Measurements from ENCODE around the gene TUBB4B. TPM values are rescaled to one million over a fixed set of nuclear protein-coding genes. Genes with fewer than 3 reads are reported as not detected.

The TUBB4B gene
- total RNA-seq, 1 donor from 2014 or later = 191 TPM

DNA sequence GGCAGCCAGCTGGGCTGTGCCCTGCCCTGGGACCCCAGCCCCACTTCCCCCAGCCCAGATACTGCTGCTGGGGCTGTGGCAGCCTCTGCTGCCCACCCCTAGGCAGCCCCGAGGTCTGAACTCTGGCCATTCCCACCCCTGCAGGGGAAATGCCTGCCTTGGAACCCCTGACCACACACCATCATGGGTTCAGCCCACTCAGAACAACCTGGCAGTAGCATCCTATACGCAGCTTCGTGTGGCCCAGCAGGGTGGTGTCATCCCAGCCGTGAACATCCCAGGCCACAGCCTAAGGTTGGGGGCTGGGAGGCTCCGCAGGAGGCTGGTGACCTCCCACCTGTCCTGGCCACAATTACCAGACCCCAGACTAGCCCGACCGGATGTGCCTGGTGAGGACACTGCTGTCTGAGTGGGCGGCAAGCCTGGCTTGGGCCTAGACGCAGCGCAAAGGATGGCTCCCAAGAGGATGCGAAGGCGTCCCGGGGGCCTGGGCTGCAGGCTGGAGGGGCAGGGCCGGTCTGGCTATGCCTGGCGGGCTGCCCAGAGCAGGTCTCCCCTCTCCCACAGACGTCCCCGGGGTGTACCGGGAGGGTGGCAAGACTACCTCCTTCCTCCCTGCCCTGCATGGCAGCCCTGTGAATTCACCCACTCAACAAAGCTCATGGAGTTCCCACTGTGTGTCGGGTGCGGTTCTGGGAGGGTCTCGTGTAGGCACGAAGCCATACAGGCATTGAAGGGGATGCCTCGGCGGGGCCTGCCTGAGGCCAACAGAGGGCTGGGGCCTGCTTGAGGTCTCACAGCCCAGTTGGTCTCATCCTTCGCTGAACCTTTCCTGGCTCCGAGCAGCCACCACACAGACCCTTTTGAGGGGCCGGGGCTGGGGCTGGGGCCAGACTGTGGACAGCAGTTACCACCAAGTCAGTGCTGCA lies 11.9 kb upstream of the TUBB4B start:
- Histone ChIP-seq H3K27me3 (peaks cover 46% of the 10 kb centered on the region), H3K27ac (no peak overlapping the region), H3K4me1 (peaks cover 1% of the 10 kb centered on the region), H3K36me3 (no peaks in the 10 kb centered on the region), H3K9me3 (no peaks in the 10 kb centered on the region), H3K4me3 (no peak overlapping the region)
- intact Hi-C loops (cut with DNase I) = loop anchor here (5.0 kb wide), 1 partner anchor 112 kb away; no protein-coding TSS in a partner anchor
- DNase-seq = no peak
- TF ChIP-seq, protein P1, sequence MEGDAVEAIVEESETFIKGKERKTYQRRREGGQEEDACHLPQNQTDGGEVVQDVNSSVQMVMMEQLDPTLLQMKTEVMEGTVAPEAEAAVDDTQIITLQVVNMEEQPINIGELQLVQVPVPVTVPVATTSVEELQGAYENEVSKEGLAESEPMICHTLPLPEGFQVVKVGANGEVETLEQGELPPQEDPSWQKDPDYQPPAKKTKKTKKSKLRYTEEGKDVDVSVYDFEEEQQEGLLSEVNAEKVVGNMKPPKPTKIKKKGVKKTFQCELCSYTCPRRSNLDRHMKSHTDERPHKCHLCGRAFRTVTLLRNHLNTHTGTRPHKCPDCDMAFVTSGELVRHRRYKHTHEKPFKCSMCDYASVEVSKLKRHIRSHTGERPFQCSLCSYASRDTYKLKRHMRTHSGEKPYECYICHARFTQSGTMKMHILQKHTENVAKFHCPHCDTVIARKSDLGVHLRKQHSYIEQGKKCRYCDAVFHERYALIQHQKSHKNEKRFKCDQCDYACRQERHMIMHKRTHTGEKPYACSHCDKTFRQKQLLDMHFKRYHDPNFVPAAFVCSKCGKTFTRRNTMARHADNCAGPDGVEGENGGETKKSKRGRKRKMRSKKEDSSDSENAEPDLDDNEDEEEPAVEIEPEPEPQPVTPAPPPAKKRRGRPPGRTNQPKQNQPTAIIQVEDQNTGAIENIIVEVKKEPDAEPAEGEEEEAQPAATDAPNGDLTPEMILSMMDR (IDR thresholded peaks at IDR 0.05) = no peak
- ATAC-seq = no peak

DNA sequence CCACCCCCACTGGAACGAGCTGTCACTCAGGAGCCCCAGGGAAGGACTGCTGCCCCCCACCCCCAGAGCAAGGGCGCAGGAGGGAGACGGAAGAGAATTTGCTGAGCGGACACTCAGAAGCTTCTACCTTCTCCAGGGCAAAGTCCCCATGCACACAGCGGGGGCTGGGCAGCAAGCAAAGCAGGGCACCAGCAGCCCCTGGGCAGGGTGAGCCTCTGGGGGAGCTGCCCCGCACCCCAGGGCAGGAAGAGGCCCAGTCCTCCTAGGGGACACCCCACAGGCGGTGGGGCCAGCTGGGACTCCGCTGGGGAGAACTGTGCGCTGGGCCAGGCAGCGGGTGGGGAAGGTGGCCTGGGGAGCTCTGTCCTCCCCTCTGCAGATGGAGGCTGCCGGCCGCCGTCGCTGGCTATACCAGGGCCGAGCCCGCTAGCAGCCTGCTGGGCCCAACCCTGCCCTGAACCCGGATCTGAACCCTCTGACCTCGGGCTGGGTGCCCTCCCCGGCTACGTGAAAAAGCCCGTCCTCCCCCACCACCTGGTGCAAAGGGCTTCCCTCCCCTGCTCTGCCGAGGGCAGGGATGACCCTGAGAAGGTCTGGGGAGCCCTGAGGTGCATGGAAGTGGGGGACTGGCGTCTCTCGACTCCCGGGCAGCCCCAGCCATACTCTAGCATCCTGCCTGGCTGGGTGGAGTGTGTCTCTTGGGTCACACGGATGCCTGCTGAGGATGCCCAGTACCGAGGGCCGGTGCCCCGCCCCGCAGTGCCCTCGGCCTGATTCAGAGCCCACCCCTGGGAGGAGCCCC lies 11.0 kb upstream of the TUBB4B start:
- intact Hi-C loops (cut with DNase I) = loop anchor here (5.0 kb wide), 1 partner anchor 113 kb away; no protein-coding TSS in a partner anchor
- H3K27ac ChIP-seq = no peak overlapping the region
- DNase-seq = no peak
- peaks cover 55% of the 10 kb centered on the region for H3K27me3 ChIP-seq
- no peaks in the 10 kb centered on the region for H3K4me1 ChIP-seq
- no peaks in the 10 kb centered on the region for H3K9me3 ChIP-seq
- H3K36me3 ChIP-seq = no peaks in the 10 kb centered on the region
- no peak for ATAC-seq
- TF ChIP-seq, protein P1 (IDR thresholded peaks at IDR 0.05) = no peak
- no peak overlapping the region for H3K4me3 ChIP-seq

DNA sequence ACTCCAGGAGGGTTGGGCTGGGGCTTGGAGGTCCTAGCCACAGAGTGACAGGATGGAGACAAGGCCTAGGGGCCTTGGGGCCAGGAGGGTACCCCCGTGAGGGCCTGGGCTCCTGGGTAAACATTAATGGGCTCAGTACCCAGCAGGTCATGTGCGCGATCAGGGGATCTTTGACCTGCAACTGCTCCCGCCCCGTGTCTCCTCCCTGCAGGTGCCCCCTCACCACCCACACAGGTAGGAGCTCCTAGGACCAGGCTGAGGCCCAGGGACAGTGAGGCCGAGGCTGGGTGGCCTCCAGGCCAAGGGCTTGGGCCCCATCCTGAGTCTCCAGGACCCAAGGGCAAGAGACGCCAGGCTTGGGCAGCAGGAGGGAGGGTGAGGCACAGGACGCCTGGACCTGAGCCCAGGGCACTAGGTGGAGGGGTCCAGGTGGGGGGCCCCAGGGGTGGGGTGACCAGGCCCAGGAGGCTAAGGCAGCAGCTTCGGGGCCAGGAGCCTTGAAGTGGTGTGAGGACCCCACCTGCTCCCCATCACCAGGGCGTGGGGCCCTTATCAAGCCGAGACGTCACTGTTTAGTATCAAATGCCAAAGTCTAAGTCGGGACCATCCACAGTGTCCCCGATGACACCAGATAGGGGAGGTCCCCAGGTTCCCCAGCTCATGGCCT lies 10.2 kb upstream of the TUBB4B start, which contains the start of gene SLC34A3:
Gene SLC34A3 (plus strand): TSS at position 197 of the 667 bp plus-strand sequence. CDS start 802 bp downstream, outside the sequence.
- Histone ChIP-seq H3K27ac (no peak within 1 kb of the TSS), H3K4me1 (no peaks in the 10 kb centered on the region), H3K36me3 (no peaks in the 10 kb centered on the region), H3K27me3 (peaks cover 57% of the 10 kb centered on the region), H3K9me3 (no peaks in the 10 kb centered on the region), H3K4me3 (no peak within 1 kb of the TSS)
- TF ChIP-seq, protein P1 (IDR thresholded peaks at IDR 0.05) = no peak
- intact Hi-C loops (cut with DNase I) = no loop called here
- DNase-seq (no peak), ATAC-seq (no peak)

DNA sequence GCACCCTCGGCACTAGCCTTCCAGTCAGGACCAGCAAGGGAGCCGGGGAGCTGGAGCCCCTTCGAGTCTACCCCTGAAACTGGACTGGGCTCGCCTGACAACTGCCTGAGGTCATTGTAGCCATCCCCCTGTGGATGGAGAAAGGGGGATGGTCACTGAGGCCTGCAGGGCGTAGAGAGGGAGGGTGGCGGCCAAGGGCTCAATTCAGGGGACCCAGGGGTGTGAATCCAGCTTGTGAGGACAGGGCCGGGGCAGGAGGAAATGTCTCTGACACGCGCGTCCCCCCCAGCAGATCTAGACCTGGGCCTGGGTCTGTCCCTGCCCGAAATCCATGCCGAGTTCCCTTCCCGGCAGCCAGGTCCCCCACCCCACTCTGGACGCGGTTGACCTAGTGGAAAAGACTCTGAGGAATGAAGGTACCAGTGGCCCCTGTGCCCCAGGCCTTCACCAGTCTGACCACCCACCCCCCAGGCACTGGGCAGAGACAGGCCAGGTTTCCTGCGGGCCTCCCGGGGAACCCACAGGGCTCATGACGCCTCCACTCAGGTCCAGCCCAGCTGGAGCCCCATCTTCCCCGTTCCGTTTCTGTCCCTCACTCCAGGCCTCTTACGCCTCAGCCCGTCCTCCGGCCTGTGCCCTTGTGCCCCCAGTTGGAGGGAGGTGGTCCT lies 9.6 kb upstream of the TUBB4B start:
- ATAC-seq = no peak
- no peak overlapping the region for H3K4me3 ChIP-seq
- TF ChIP-seq, protein P1 (IDR thresholded peaks at IDR 0.05) = no peak
- H3K9me3 ChIP-seq = no peaks in the 10 kb centered on the region
- no peak overlapping the region for H3K27ac ChIP-seq
- DNase-seq = no peak
- intact Hi-C loops (cut with DNase I) = no loop called here
- H3K36me3 ChIP-seq = no peaks in the 10 kb centered on the region
- peaks cover 5% of the 10 kb centered on the region for H3K4me1 ChIP-seq
- H3K27me3 ChIP-seq = peaks cover 59% of the 10 kb centered on the region

DNA sequence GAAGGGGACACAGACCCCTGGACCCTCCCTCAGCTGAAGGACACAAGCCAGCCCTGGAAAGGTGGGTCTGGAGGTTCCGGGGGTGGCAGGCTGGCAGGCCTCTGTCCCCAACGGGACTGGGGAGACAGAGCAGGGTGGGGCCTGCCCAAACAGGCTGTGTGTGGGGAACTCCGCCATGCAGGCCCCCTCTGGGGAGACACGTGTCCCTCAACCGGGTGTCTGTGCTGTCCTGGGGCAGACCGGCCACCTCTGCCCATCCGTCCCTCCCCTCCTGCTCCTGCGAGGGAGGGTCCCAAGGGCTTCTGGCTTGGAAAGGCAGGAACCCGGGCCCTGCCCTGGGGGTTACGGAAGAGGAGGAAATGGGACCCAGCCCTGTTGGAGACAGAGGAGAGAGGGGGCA lies 9.0 kb upstream of the TUBB4B start:
- peaks cover 9% of the 10 kb centered on the region for H3K4me1 ChIP-seq
- peaks cover 59% of the 10 kb centered on the region for H3K27me3 ChIP-seq
- no peaks in the 10 kb centered on the region for H3K9me3 ChIP-seq
- H3K4me3 ChIP-seq = no peak overlapping the region
- intact Hi-C loops (cut with DNase I) = no loop called here
- TF ChIP-seq, protein P1 (IDR thresholded peaks at IDR 0.05) = no peak
- DNase-seq (no peak), ATAC-seq (no peak)
- H3K27ac ChIP-seq = no peak overlapping the region
- no peaks in the 10 kb centered on the region for H3K36me3 ChIP-seq
